GM12801 (cell line): ENCODE data around the gene EFEMP1.

Source experiments
- CTCF ChIP-seq: IDR thresholded peaks from one replicate; pipeline ENCODE4 v1.5.1; 2011; ENCODE audit warnings: control low read depth; ENCODE audit not compliant: insufficient read length; ENCODE audit errors: extremely low read depth

The EFEMP1 gene

GRCh38 chr2:55932843-55933242, 9.3 kb upstream of the EFEMP1 start:
- TF ChIP-seq CTCF: no peak

- no peak for TF ChIP-seq CTCF
Observed at GRCh38 chr2:55931281-55931680, 7.7 kb upstream of the EFEMP1 start.

GRCh38 chr2:55929476-55929875, 5.9 kb upstream of the EFEMP1 start:
- TF ChIP-seq CTCF: no peak

GRCh38 chr2:55926974-55927373, 3.4 kb upstream of the EFEMP1 start:
- no peak for TF ChIP-seq CTCF

- TF ChIP-seq CTCF: no peak
Observed at GRCh38 chr2:55926246-55926645, 2.7 kb upstream of the EFEMP1 start.

GRCh38 chr2:55923982-55924321, 370 bp upstream of the EFEMP1 start:
- TF ChIP-seq CTCF: no peak

GRCh38 chr2:55922291-55922907, 1.2 kb downstream of the EFEMP1 start:
- no peak for TF ChIP-seq CTCF

- no peak for TF ChIP-seq CTCF
Observed at GRCh38 chr2:55919574-55919973, 4.0 kb downstream of the EFEMP1 start.
